HepG2 (cell line): ENCODE measurements around the gene POLD3. TPM values are rescaled to one million over a fixed set of nuclear protein-coding genes. Genes with fewer than 3 reads are reported as not detected.

Experiments used
- BCL6 ChIP-seq: IDR thresholded peaks from 2 replicates; pipeline ENCODE4 v1.6.1; 2016; ENCODE audit warnings: missing genetic modification reagents, missing compliant biosample characterization
- CREM ChIP-seq, 2 experiments: sonication (generic) in 1 of 2; formaldehyde crosslinking in 1 of 2; IDR thresholded peaks; 2 replicates each; pipeline versions ENCODE4 v1.4.0 to v1.6.1; 2016 to 2020; ENCODE audit warnings: antibody characterized with exemption in 1 of 2, mild to moderate bottlenecking in 1 of 2, missing genetic modification reagents in 1 of 2
- GFI1 ChIP-seq: sonication (generic); formaldehyde crosslinking; IDR thresholded peaks from 2 replicates; pipeline ENCODE4 v1.5.0; 2020; ENCODE audit warnings: missing genetic modification reagents, mild to moderate bottlenecking, borderline replicate concordance
- HHEX ChIP-seq: IDR thresholded peaks from 2 replicates; pipeline ENCODE4 v1.6.1; 2016; ENCODE audit warnings: control low read depth
- HMG20A ChIP-seq: IDR thresholded peaks from 2 replicates; pipeline ENCODE4 v1.6.1; 2016; ENCODE audit warnings: borderline replicate concordance
- ISL2 ChIP-seq: sonication (generic); formaldehyde crosslinking; IDR thresholded peaks from 2 replicates; pipeline ENCODE4 v1.5.0; 2020; ENCODE audit warnings: missing genetic modification reagents
- NR2F1 ChIP-seq, 2 experiments: fragments of 450-650 bp in 1 of 2; formaldehyde crosslinking in 1 of 2; IDR thresholded peaks; 2 replicates each; pipeline versions ENCODE4 v1.5.0 to v1.6.1; 2016 to 2020; ENCODE audit warnings: mild to moderate bottlenecking in 1 of 2, missing compliant biosample characterization in 1 of 2, missing genetic modification reagents in 1 of 2, moderate library complexity in 1 of 2
- ONECUT2 ChIP-seq: sonication (generic); formaldehyde crosslinking; IDR thresholded peaks from 2 replicates; pipeline ENCODE4 v1.4.0; 2020; ENCODE audit warnings: missing genetic modification reagents
- SATB2 ChIP-seq: sonication (generic); formaldehyde crosslinking; IDR thresholded peaks from 2 replicates; pipeline ENCODE4 v1.5.0; 2020; ENCODE audit warnings: missing genetic modification reagents
- SMC3 ChIP-seq: IDR thresholded peaks from 2 replicates; pipeline ENCODE4 v1.6.1; 2011; ENCODE audit warnings: low read length, improper control_type of control experiment
- SMYD3 ChIP-seq: sonication (generic); formaldehyde crosslinking; IDR thresholded peaks from 2 replicates; pipeline ENCODE4 v1.8.1; 2023; ENCODE audit warnings: mild to moderate bottlenecking, missing genetic modification reagents
- SOX13 ChIP-seq, 3 experiments: fragments of 450-650 bp in 1 of 3; sonication (generic) in 1 of 3; formaldehyde crosslinking in 1 of 3; IDR thresholded peaks in 2 of 3; conservative IDR thresholded peaks in 1 of 3; 2 replicates each; pipeline versions ENCODE4 v1.5.0 to v1.6.1; 2016 to 2020; ENCODE audit warnings: antibody characterized with exemption in 1 of 3, mild to moderate bottlenecking in 1 of 3, missing compliant biosample characterization in 1 of 3, missing genetic modification reagents in 1 of 3, moderate library complexity in 1 of 3
- SOX5 ChIP-seq: IDR thresholded peaks from 2 replicates; pipeline ENCODE4 v1.6.1; 2016; ENCODE audit warnings: borderline replicate concordance
- TBX2 ChIP-seq: sonication (generic); formaldehyde crosslinking; IDR thresholded peaks from 2 replicates; pipeline ENCODE4 v1.5.0; 2020; ENCODE audit warnings: missing genetic modification reagents, mild to moderate bottlenecking, borderline replicate concordance
- TCF7 ChIP-seq: sonication (generic); IDR thresholded peaks from 2 replicates; pipeline ENCODE4 v1.6.1; 2016; ENCODE audit warnings: antibody characterized with exemption, low read depth
- ZNF253 ChIP-seq: sonication (generic); formaldehyde crosslinking; IDR thresholded peaks from 2 replicates; pipeline ENCODE4 v1.8.0; 2022; ENCODE audit warnings: mild to moderate bottlenecking, missing genetic modification reagents, borderline replicate concordance
- ZNF3 ChIP-seq: IDR thresholded peaks from 2 replicates; pipeline ENCODE4 v1.7.0; 2017; ENCODE audit warnings: inconsistent platforms
- polyA plus RNA-seq, 8 experiments: library from polyadenylated mRNA; depleted of rRNA in 3 of 8; stranded (reverse) in 7 of 8; unstranded in 1 of 8; fragments of >200 nt; fragmentation: Illumina TruSeq in 4 of 8; extraction: Trizol in 4 of 8; gene quantifications; 2 replicates each; pipeline versions ENCODE4 v1.2.1 to v1.2.3, GENCODE V29; 2011 to 2016; ENCODE audit warnings: low read depth in 4 of 8, missing spikeins in 1 of 8, mixed read lengths in 1 of 8; ENCODE audit not compliant: insufficient read depth in 1 of 8
- total RNA-seq, 5 experiments: library from RNA; depleted of rRNA; stranded (reverse); fragments of >200 nt; fragmentation: Illumina TruSeq; extraction: Trizol; gene quantifications; 2 replicates each; pipeline ENCODE4 v1.2.3, GENCODE V29; 2016; ENCODE audit warnings: low read depth in 1 of 5
- TF ChIP-seq, protein P1 (sequence below): sonication (generic); formaldehyde crosslinking; IDR thresholded peaks from 2 replicates; pipeline ENCODE4 v1.4.0; 2020; ENCODE audit warnings: missing genetic modification reagents
- TF ChIP-seq, protein P2 (sequence below): IDR thresholded peaks from 2 replicates; pipeline ENCODE4 v1.4.0; 2020; ENCODE audit warnings: mild to moderate bottlenecking, missing genetic modification reagents
- TF ChIP-seq, protein P3 (sequence below): sonication (generic); formaldehyde crosslinking; IDR thresholded peaks from 2 replicates; pipeline ENCODE4 v1.4.0; 2020; ENCODE audit warnings: missing genetic modification reagents
- TF ChIP-seq, protein P4 (sequence below): IDR thresholded peaks from 2 replicates; pipeline ENCODE4 v1.6.1; 2012; ENCODE audit warnings: low read depth, low read length, improper control_type of control experiment

The POLD3 gene
- total and polyA plus RNA-seq, 2 of the 13 experiments (the other 11 are each of a cell fraction or from before 2014, with no cell fraction given): 6.3 to 18.9 TPM

DNA sequence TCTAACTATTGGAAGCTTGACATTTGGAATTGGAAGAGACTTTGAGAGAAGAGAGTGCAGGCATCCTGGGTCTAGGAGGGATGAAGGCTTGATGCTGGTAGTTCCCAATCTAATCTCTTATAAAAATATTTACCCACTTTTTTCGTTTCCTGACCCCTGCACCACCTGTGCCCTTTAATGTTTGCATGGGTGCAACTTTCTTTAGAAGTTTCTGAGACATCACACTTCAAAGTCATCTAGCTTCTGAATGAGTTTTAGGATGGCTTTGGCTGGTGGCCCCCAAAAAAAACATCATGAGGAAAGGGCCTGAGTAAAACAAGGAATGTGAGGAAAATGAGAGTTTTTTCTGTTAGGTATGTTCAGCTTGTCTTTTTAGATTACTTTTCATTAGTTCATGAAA is 1.1 kb downstream of the POLD3 start (continued):
- TF ChIP-seq, protein P1, sequence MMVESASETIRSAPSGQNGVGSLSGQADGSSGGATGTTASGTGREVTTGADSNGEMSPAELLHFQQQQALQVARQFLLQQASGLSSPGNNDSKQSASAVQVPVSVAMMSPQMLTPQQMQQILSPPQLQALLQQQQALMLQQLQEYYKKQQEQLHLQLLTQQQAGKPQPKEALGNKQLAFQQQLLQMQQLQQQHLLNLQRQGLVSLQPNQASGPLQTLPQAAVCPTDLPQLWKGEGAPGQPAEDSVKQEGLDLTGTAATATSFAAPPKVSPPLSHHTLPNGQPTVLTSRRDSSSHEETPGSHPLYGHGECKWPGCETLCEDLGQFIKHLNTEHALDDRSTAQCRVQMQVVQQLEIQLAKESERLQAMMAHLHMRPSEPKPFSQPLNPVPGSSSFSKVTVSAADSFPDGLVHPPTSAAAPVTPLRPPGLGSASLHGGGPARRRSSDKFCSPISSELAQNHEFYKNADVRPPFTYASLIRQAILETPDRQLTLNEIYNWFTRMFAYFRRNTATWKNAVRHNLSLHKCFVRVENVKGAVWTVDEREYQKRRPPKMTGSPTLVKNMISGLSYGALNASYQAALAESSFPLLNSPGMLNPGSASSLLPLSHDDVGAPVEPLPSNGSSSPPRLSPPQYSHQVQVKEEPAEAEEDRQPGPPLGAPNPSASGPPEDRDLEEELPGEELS (CRISPR knock-in tag): peak; percentile 52; the same call in 1 of the 2 replicates
- TF ChIP-seq, protein P2, sequence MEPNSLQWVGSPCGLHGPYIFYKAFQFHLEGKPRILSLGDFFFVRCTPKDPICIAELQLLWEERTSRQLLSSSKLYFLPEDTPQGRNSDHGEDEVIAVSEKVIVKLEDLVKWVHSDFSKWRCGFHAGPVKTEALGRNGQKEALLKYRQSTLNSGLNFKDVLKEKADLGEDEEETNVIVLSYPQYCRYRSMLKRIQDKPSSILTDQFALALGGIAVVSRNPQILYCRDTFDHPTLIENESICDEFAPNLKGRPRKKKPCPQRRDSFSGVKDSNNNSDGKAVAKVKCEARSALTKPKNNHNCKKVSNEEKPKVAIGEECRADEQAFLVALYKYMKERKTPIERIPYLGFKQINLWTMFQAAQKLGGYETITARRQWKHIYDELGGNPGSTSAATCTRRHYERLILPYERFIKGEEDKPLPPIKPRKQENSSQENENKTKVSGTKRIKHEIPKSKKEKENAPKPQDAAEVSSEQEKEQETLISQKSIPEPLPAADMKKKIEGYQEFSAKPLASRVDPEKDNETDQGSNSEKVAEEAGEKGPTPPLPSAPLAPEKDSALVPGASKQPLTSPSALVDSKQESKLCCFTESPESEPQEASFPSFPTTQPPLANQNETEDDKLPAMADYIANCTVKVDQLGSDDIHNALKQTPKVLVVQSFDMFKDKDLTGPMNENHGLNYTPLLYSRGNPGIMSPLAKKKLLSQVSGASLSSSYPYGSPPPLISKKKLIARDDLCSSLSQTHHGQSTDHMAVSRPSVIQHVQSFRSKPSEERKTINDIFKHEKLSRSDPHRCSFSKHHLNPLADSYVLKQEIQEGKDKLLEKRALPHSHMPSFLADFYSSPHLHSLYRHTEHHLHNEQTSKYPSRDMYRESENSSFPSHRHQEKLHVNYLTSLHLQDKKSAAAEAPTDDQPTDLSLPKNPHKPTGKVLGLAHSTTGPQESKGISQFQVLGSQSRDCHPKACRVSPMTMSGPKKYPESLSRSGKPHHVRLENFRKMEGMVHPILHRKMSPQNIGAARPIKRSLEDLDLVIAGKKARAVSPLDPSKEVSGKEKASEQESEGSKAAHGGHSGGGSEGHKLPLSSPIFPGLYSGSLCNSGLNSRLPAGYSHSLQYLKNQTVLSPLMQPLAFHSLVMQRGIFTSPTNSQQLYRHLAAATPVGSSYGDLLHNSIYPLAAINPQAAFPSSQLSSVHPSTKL: peak; percentile 70
- TF ChIP-seq GFI1 (CRISPR knock-in tag) (peak; percentile 80), CREM (IDR thresholded peaks at IDR 0.05) (peak; percentile 57; the same call in 1 of the 2 replicates), CREM (CRISPR knock-in tag; IDR thresholded peaks at IDR 0.05) (no peak), SMYD3 (0 out of 2 replicates have a peak, but pooled peaks have one; percentile 58), ZNF253 (no peak), NR2F1 (CRISPR knock-in tag; IDR thresholded peaks at IDR 0.05) (peak; percentile 52 to 70; a peak in 3 of 4 replicates), ISL2 (CRISPR knock-in tag) (peak; percentile 75), BCL6 (CRISPR knock-in tag) (peak; percentile 68), TCF7 (peak; percentile 96), SOX5 (CRISPR knock-in tag) (peak; percentile 43; the same call in 1 of the 2 replicates), SMC3 (no peak), TBX2 (CRISPR knock-in tag) (peak; percentile 87), HHEX (CRISPR knock-in tag) (peak; percentile 76), SOX13 (IDR thresholded peaks at IDR 0.05) (no peak), SOX13 (CRISPR knock-in tag; conservative IDR thresholded peaks at IDR 0.05 in 1 of 2, IDR thresholded peaks at IDR 0.05 in 1 of 2) (peak in 1 of 2 experiments; percentile 67; a peak in 2 of 4 replicates), SATB2 (CRISPR knock-in tag) (no peak), ONECUT2 (CRISPR knock-in tag) (no peak), HMG20A (CRISPR knock-in tag) (peak; percentile 68; the same call in 1 of the 2 replicates), ZNF3 (no peak)
- TF ChIP-seq, protein P3, sequence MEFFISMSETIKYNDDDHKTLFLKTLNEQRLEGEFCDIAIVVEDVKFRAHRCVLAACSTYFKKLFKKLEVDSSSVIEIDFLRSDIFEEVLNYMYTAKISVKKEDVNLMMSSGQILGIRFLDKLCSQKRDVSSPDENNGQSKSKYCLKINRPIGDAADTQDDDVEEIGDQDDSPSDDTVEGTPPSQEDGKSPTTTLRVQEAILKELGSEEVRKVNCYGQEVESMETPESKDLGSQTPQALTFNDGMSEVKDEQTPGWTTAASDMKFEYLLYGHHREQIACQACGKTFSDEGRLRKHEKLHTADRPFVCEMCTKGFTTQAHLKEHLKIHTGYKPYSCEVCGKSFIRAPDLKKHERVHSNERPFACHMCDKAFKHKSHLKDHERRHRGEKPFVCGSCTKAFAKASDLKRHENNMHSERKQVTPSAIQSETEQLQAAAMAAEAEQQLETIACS (CRISPR knock-in tag): no peak
- TF ChIP-seq, protein P4, sequence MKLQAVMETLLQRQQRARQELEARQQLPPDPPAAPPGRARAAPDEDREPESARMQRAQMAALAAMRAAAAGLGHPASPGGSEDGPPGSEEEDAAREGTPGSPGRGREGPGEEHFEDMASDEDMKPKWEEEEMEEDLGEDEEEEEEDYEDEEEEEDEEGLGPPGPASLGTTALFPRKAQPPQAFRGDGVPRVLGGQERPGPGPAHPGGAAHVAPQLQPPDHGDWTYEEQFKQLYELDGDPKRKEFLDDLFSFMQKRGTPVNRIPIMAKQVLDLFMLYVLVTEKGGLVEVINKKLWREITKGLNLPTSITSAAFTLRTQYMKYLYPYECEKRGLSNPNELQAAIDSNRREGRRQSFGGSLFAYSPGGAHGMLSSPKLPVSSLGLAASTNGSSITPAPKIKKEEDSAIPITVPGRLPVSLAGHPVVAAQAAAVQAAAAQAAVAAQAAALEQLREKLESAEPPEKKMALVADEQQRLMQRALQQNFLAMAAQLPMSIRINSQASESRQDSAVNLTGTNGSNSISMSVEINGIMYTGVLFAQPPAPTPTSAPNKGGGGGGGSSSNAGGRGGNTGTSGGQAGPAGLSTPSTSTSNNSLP: no peak
